WTC11 (cell line): ENCODE results near the gene VWA5B1. TPM values are rescaled to one million over a fixed set of nuclear protein-coding genes. Genes with fewer than 3 reads are reported as not detected.

Experiments
- ATAC-seq: fragments of 200-7000 bp; cut with Tn5 transposase; 2 replicates; pipeline ENCODE4 v1.10.0; 2021; ENCODE audit warnings: mild to moderate bottlenecking, moderate library complexity
- CTCF ChIA-PET: fragments of 300-600 bp; sonication (Branson Sonifier 250); formaldehyde crosslinking; loops from one replicate; lab custom pipeline; 2021; ENCODE audit warnings: antibody characterized with exemption; lab: Charles Lee
- POLR2A ChIA-PET: fragments of 350-600 bp; sonication (Branson Sonifier 250); formaldehyde crosslinking; loops from one replicate; lab custom pipeline; 2021; ENCODE audit warnings: antibody characterized with exemption; lab: Charles Lee
- DNase-seq: peaks from one replicate; pipeline ENCODE4 v3.0.0; 2021; ENCODE audit warnings: low spot score
- H3K27ac Mint-ChIP-seq: 2 replicates; pipeline ENCODE4 v1.8.0; 2021; ENCODE audit warnings: mixed read lengths
- H3K27me3 Mint-ChIP-seq: 2 replicates; pipeline ENCODE4 v1.8.0; 2021; ENCODE audit warnings: low read depth, mild to moderate bottlenecking, moderate library complexity, mixed read lengths
- H3K36me3 Mint-ChIP-seq: 2 replicates; pipeline ENCODE4 v1.8.0; 2021; ENCODE audit warnings: mixed read lengths
- H3K4me1 Mint-ChIP-seq: 2 replicates; pipeline ENCODE4 v1.8.0; 2022; ENCODE audit warnings: mixed read lengths
- H3K4me3 Mint-ChIP-seq: 2 replicates; pipeline ENCODE4 v1.8.0; 2021; ENCODE audit warnings: mild to moderate bottlenecking, moderate library complexity, mixed read lengths
- H3K9me3 Mint-ChIP-seq: 2 replicates; pipeline ENCODE4 v1.8.0; 2021; ENCODE audit warnings: mixed read lengths
- AFF4 ChIP-seq: sonication (generic); formaldehyde crosslinking; IDR thresholded peaks from 2 replicates; pipeline ENCODE4 v1.8.1; 2023; ENCODE audit warnings: mild to moderate bottlenecking, missing genetic modification reagents, borderline replicate concordance
- EMX1 ChIP-seq: fragments of 250-450 bp; sonication (Bioruptor Pico); IDR thresholded peaks from 2 replicates; pipeline ENCODE4 v1.8.0; 2021; ENCODE audit warnings: mild to moderate bottlenecking
- ERG ChIP-seq: fragments of 250-450 bp; sonication (Bioruptor Pico); IDR thresholded peaks from 2 replicates; pipeline ENCODE4 v1.8.0; 2021; ENCODE audit warnings: mild to moderate bottlenecking
- GABPB1 ChIP-seq: sonication (generic); formaldehyde crosslinking; IDR thresholded peaks from 2 replicates; pipeline ENCODE4 v1.8.1; 2023; ENCODE audit warnings: mild to moderate bottlenecking, missing genetic modification reagents
- GRHL2 ChIP-seq: fragments of 250-450 bp; sonication (Bioruptor Pico); IDR thresholded peaks from 2 replicates; pipeline ENCODE4 v1.8.0; 2022; ENCODE audit warnings: mild to moderate bottlenecking, moderate library complexity; ENCODE audit not compliant: insufficient replicate concordance, severe bottlenecking
- HMGA2 ChIP-seq: fragments of 250-450 bp; sonication (Bioruptor Pico); IDR thresholded peaks from 2 replicates; pipeline ENCODE4 v1.4.0; 2021; ENCODE audit warnings: mild to moderate bottlenecking, moderate library complexity
- KAT7 ChIP-seq: sonication (generic); formaldehyde crosslinking; IDR thresholded peaks from 2 replicates; pipeline ENCODE4 v1.8.1; 2023; ENCODE audit warnings: missing genetic modification reagents, mild to moderate bottlenecking, borderline replicate concordance
- RELA ChIP-seq: sonication (generic); formaldehyde crosslinking; IDR thresholded peaks from 2 replicates; pipeline ENCODE4 v1.8.1; 2022; ENCODE audit warnings: missing genetic modification reagents, mild to moderate bottlenecking, borderline replicate concordance
- ZBTB21 ChIP-seq: sonication (generic); formaldehyde crosslinking; IDR thresholded peaks from 2 replicates; pipeline ENCODE4 v1.8.1; 2023; ENCODE audit warnings: mild to moderate bottlenecking, missing genetic modification reagents, borderline replicate concordance
- ZNF121 ChIP-seq: sonication (generic); formaldehyde crosslinking; IDR thresholded peaks from 2 replicates; pipeline ENCODE4 v1.8.0; 2023; ENCODE audit warnings: missing genetic modification reagents
- ZNF263 ChIP-seq: sonication (generic); formaldehyde crosslinking; IDR thresholded peaks from 2 replicates; pipeline ENCODE4 v1.8.1; 2022; ENCODE audit warnings: low read depth, mild to moderate bottlenecking, moderate library complexity, missing genetic modification reagents
- ZNF281 ChIP-seq: sonication (generic); formaldehyde crosslinking; IDR thresholded peaks from 2 replicates; pipeline ENCODE4 v1.8.0; 2023; ENCODE audit warnings: mild to moderate bottlenecking, missing genetic modification reagents
- ZNF317 ChIP-seq: sonication (generic); formaldehyde crosslinking; IDR thresholded peaks from 2 replicates; pipeline ENCODE4 v1.8.1; 2023; ENCODE audit warnings: low read depth, mild to moderate bottlenecking, moderate library complexity, missing genetic modification reagents, borderline replicate concordance
- ZNF416 ChIP-seq: fragments of 250-450 bp; sonication (Bioruptor Pico); IDR thresholded peaks from 2 replicates; pipeline ENCODE4 v1.9.0; 2021; ENCODE audit warnings: mild to moderate bottlenecking, inconsistent platforms
- total RNA-seq: library from RNA; stranded (reverse); gene quantifications from 3 replicates; pipeline ENCODE4 v1.2.3, GENCODE V29; 2021
- TF ChIP-seq, protein P1 (sequence below): fragments of 250-450 bp; sonication (Bioruptor Pico); IDR thresholded peaks from 2 replicates; pipeline ENCODE4 v1.9.0; 2021; ENCODE audit warnings: mild to moderate bottlenecking
- TF ChIP-seq, protein P2 (sequence below): fragments of 250-450 bp; sonication (Bioruptor Pico); IDR thresholded peaks from 2 replicates; pipeline ENCODE4 v2.1.2; 2022; ENCODE audit warnings: mild to moderate bottlenecking, moderate library complexity

The VWA5B1 gene
- total RNA-seq, 1 experiment from 2014 or later, result 1.5 TPM

DNA sequence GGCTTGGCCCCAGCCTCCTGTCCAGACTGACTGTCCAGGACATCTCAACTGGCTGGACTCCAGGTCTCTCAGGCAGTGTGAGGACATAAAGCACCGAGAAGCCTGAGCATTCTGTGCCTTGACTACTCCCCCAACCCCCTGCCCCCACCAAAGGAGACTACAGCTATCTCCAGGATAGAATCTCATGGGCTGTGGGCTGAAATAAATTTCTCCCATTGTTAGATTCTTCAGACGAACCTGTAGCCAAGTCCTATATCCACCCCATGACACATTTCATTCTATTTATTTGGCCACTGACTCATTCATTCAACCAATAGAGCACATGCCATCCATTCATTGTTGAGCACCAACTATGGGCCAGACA is 11.4 kb downstream of the VWA5B1 start (continued):
- TF ChIP-seq, protein P1, sequence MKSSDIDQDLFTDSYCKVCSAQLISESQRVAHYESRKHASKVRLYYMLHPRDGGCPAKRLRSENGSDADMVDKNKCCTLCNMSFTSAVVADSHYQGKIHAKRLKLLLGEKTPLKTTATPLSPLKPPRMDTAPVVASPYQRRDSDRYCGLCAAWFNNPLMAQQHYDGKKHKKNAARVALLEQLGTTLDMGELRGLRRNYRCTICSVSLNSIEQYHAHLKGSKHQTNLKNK, result no peak
- TF ChIP-seq HMGA2 (CRISPR knock-in tag), result no peak

GRCh38 chr1:20307026-20307425 is 16.4 kb downstream of the VWA5B1 start:
- peaks cover 4% of the 10 kb centered on the region; the same call in 1 of the 2 replicates for H3K27me3 Mint-ChIP-seq
- no peak overlapping the region for H3K27ac Mint-ChIP-seq
- ATAC-seq (no peak), DNase-seq (no peak)
- TF ChIP-seq GABPB1 (no peak), AFF4 (no peak), EMX1 (no peak), ZNF416 (CRISPR knock-in tag) (no peak), ZBTB21 (CRISPR knock-in tag) (no peak), KAT7 (CRISPR knock-in tag) (no peak)
- ChIA-PET CTCF (no interaction called here), POLR2A (no interaction called here)
- no peaks in the 10 kb centered on the region for H3K9me3 Mint-ChIP-seq
- H3K4me1 Mint-ChIP-seq, result no peaks in the 10 kb centered on the region
- no peak overlapping the region for H3K4me3 Mint-ChIP-seq
- no peaks in the 10 kb centered on the region for H3K36me3 Mint-ChIP-seq

DNA sequence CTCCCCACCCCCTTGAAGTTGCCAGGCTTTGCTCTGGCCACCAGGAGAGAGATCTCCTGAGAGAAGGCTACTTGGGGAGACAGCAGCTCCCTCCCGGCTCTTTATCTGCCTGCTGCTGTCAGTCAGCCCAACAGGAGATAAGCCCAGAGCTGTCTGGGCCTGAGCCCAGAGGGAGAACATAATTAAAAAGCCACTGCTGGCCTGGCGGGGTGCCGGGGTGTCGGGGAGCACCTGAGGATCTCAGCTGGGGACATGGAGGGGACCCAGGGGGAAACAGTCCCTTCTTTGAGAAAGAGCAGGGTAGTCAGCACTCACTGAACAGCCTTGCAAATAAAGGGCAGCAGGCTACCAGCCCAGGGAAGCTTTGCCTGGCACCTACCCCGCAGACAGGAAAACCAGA is 17.9 kb downstream of the VWA5B1 start:
- no peaks in the 10 kb centered on the region for H3K9me3 Mint-ChIP-seq
- no peak for DNase-seq
- no peaks in the 10 kb centered on the region for H3K4me1 Mint-ChIP-seq
- ATAC-seq, result no peak
- no peak overlapping the region for H3K27ac Mint-ChIP-seq
- ChIA-PET POLR2A (no interaction called here), CTCF (no interaction called here)
- no peaks in the 10 kb centered on the region for H3K36me3 Mint-ChIP-seq
- no peak for TF ChIP-seq ZNF416 (CRISPR knock-in tag)
- no peak for TF ChIP-seq ZNF317 (CRISPR knock-in tag)
- TF ChIP-seq, protein P1, result no peak
- no peak for TF ChIP-seq ZNF281
- no peak for TF ChIP-seq ZNF263 (CRISPR knock-in tag)
- H3K27me3 Mint-ChIP-seq, result no peaks in the 10 kb centered on the region; the same call in 1 of the 2 replicates
- no peak overlapping the region for H3K4me3 Mint-ChIP-seq

GRCh38 chr1:20311289-20311688 is 20.6 kb downstream of the VWA5B1 start:
- TF ChIP-seq ERG (CRISPR knock-in tag) (no peak), AFF4 (no peak), RELA (CRISPR knock-in tag) (no peak), GRHL2 (CRISPR knock-in tag) (no peak), ZNF121 (no peak)
- TF ChIP-seq, protein P2, sequence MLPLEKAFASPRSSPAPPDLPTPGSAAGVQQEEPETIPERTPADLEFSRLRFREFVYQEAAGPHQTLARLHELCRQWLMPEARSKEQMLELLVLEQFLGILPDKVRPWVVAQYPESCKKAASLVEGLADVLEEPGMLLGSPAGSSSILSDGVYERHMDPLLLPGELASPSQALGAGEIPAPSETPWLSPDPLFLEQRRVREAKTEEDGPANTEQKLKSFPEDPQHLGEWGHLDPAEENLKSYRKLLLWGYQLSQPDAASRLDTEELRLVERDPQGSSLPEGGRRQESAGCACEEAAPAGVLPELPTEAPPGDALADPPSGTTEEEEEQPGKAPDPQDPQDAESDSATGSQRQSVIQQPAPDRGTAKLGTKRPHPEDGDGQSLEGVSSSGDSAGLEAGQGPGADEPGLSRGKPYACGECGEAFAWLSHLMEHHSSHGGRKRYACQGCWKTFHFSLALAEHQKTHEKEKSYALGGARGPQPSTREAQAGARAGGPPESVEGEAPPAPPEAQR (CRISPR knock-in tag), result no peak
- Mint-ChIP-seq H3K4me1 (no peaks in the 10 kb centered on the region), H3K4me3 (no peak overlapping the region), H3K36me3 (no peaks in the 10 kb centered on the region), H3K9me3 (no peaks in the 10 kb centered on the region), H3K27ac (no peak overlapping the region), H3K27me3 (no peaks in the 10 kb centered on the region)
- ChIA-PET CTCF (no interaction called here), POLR2A (no interaction called here)
- DNase-seq, result no peak
- ATAC-seq, result no peak
